Adrenal gland (tissue), 12 donors: ENCODE data around the gene CHST11. TPM values are rescaled to one million over a fixed set of nuclear protein-coding genes. Genes with fewer than 3 reads are reported as not detected.

ENCODE experiments used
- DNase-seq, 7 donors: peaks; one replicate each; pipeline ENCODE4 v3.0.0-alpha.2; 2019 to 2020
- H3K27ac ChIP-seq, 5 donors: fragments of 200-600 bp; sonication (generic) in 4 of 5; 1 replicate in 3 of 5; 2 replicates in 2 of 5; pipeline versions ENCODE4 v1.5.1 to v1.8.0; 2016 to 2020; ENCODE audit warnings: mild to moderate bottlenecking in 1 of 5
- H3K27me3 ChIP-seq: fragments of 200-600 bp; 2 replicates; pipeline ENCODE4 v1.8.0; 2021
- H3K36me3 ChIP-seq, 2 donors: fragments of 200-600 bp; replicated peaks in 1 of 2; 1 replicate in 1 of 2; 2 replicates in 1 of 2; pipeline versions ENCODE4 v1.5.1 to v1.8.0; 2018 to 2022
- H3K4me1 ChIP-seq, 2 donors: fragments of 200-600 bp; replicated peaks in 1 of 2; 1 replicate in 1 of 2; 2 replicates in 1 of 2; pipeline versions ENCODE4 v1.5.1 to v1.8.0; 2018 to 2021
- H3K4me3 ChIP-seq, 4 donors: fragments of 200-600 bp; sonication (generic) in 3 of 4; one replicate each; pipeline ENCODE4 v1.5.1; 2016 to 2018
- H3K9me3 ChIP-seq, 3 donors: fragments of 200-600 bp; sonication (generic) in 1 of 3; replicated peaks in 1 of 3; 1 replicate in 2 of 3; 2 replicates in 1 of 3; pipeline versions ENCODE4 v1.5.1 to v1.8.0; 2016 to 2021
- CTCF ChIP-seq, 6 experiments: fragments of 450-650 bp in 4 of 6; fragments of 200-600 bp in 2 of 6; sonication (generic) in 1 of 6; IDR thresholded peaks; 1 replicate in 5 of 6; 2 replicates in 1 of 6; pipeline versions ENCODE4 v1.5.1 to v1.8.0; 2016 to 2021; ENCODE audit warnings: antibody characterized with exemption in 6 of 6, mild to moderate bottlenecking in 2 of 6, moderate library complexity in 1 of 6
- POLR2A ChIP-seq, 2 donors: fragments of 450-650 bp; IDR thresholded peaks; one replicate each; pipeline ENCODE4 v1.6.1; 2017; ENCODE audit warnings: antibody characterized with exemption in 2 of 2, mild to moderate bottlenecking in 2 of 2, moderate library complexity in 1 of 2
- WGBS, 4 donors: extraction: QIAGEN DNeasy Blood & Tissue Kit in 2 of 4; methylation state at CpG; one replicate each; pipeline versions ENCODE4 v1.1.5 to v1.1.7; 2013 to 2017; 5-methylcytosine and 5-hydroxymethylcytosine counted together
- intact Hi-C, 2 donors: fragments of 100-400 bp; cut with DNase I; formaldehyde crosslinking; loops; one replicate each; pipeline versions ENCODE4 v1.14.1 to v1.15.0; 2022 to 2023
- polyA plus RNA-seq, 3 donors: library from polyadenylated mRNA; stranded (reverse); fragments of 200-250 nt in 2 of 3; fragments of 350-450 nt in 1 of 3; fragmentation: Illumina TruSeq in 1 of 3; extraction: RNeasy Lipid Tissue Mini Kit (QIAGEN cat#74804) in 1 of 3; gene quantifications; one replicate each; pipeline ENCODE4 v1.2.3, GENCODE V29; 2013 to 2014
- total RNA-seq, 9 donors: library from RNA; depleted of rRNA in 4 of 9; stranded (reverse); fragments of >200 nt in 4 of 9; fragments of 120-200 nt in 1 of 9; fragmentation: NEBNext Ultra II Directional in 1 of 9; extraction: Animal tissue kit (Norgen Biotek cat#: 25700) in 1 of 9; gene quantifications; one replicate each; pipeline versions ENCODE4 v1.1.0 to v1.2.4, GENCODE V29; 2013 to 2023
- donor health status: healthy with polysubstance abuse.
- donor health status: Bipolar disorder and iron deficiency.
- donor health status: DM: yes; HTN: yes; CAD: no.
- donor health status: DM: no; HTN: no; CAD: no.
- donor health status: DM: no; HTN: no; CAD: no.
- donor health status: DM: yes; HTN: yes; CAD: no.

The CHST11 gene
- total and polyA plus RNA-seq, 12 donors: 6.2 to 95.1 (median 29.8) TPM

GRCh38 chr12:104682790-104683279 is 226.1 kb downstream of the CHST11 start:
- H3K4me3 ChIP-seq: no peak overlapping the region
- peaks cover 0 to 16% of the 10 kb centered on the region in 2 donors for H3K4me1 ChIP-seq
- intact Hi-C loops: no loop called here
- no peaks in the 10 kb centered on the region for H3K27me3 ChIP-seq
- no peak overlapping the region for H3K27ac ChIP-seq
- no peaks in the 10 kb centered on the region for H3K36me3 ChIP-seq
- TF ChIP-seq POLR2A (IDR thresholded peaks at IDR 0.05) (no peak), CTCF (IDR thresholded peaks at IDR 0.05) (no peak)
- no peak for DNase-seq
- H3K9me3 ChIP-seq: no peaks in the 10 kb centered on the region
- 77 to 87% (median 81%) methylated on average over 7 of the region's 7 CpGs for WGBS, 4 donors

- Histone ChIP-seq H3K27ac (no peak overlapping the region), H3K27me3 (no peaks in the 10 kb centered on the region)
- intact Hi-C loops: no loop called here
Measured at GRCh38 chr12:104683831-104684503, 227.2 kb downstream of the CHST11 start.

GRCh38 chr12:104684884-104685283 is 228.1 kb downstream of the CHST11 start:
- TF ChIP-seq CTCF (IDR thresholded peaks at IDR 0.05) (no peak), POLR2A (IDR thresholded peaks at IDR 0.05) (no peak)
- intact Hi-C loops: no loop called here
- WGBS, 4 donors: 83 to 94% (median 89%) methylated on average over 1 of the region's 1 CpG

More at GRCh38 chr12:104683831-104684503, 227.2 kb downstream of the CHST11 start:
- DNase-seq: no peak
- H3K4me1 ChIP-seq: peaks cover 0 to 16% of the 10 kb centered on the region in 2 donors
- H3K9me3 ChIP-seq: no peaks in the 10 kb centered on the region
- 64 to 85% (median 70%) methylated on average over 5 of the region's 5 CpGs for WGBS, 4 donors
- no peak overlapping the region for H3K4me3 ChIP-seq
- TF ChIP-seq CTCF (IDR thresholded peaks at IDR 0.05) (no peak), POLR2A (IDR thresholded peaks at IDR 0.05) (no peak)
- H3K36me3 ChIP-seq: no peaks in the 10 kb centered on the region

GRCh38 chr12:104685366-104685765 is 228.6 kb downstream of the CHST11 start:
- Histone ChIP-seq H3K4me1 (peaks cover 0 to 16% of the 10 kb centered on the region in 2 donors), H3K36me3 (no peaks in the 10 kb centered on the region), H3K9me3 (no peaks in the 10 kb centered on the region), H3K4me3 (no peak overlapping the region), H3K27ac (no peak overlapping the region), H3K27me3 (no peaks in the 10 kb centered on the region)
- no peak for TF ChIP-seq POLR2A (IDR thresholded peaks at IDR 0.05)
- no peak for TF ChIP-seq CTCF (IDR thresholded peaks at IDR 0.05)
- intact Hi-C loops: no loop called here
- DNase-seq: no peak
- 81 to 94% (median 85%) methylated on average over 2 of the region's 2 CpGs for WGBS, 4 donors

More at GRCh38 chr12:104684884-104685283, 228.1 kb downstream of the CHST11 start:
- H3K27me3 ChIP-seq: no peaks in the 10 kb centered on the region
- no peaks in the 10 kb centered on the region for H3K9me3 ChIP-seq
- peaks cover 0 to 16% of the 10 kb centered on the region in 2 donors for H3K4me1 ChIP-seq
- H3K36me3 ChIP-seq: no peaks in the 10 kb centered on the region
- DNase-seq: no peak
- no peak overlapping the region for H3K4me3 ChIP-seq
- no peak overlapping the region for H3K27ac ChIP-seq
